GM19467 (cell line): Measurements from ENCODE around the gene TENM4.

Experiments
- ATAC-seq: cut with Tn5 transposase; IDR thresholded peaks from one replicate; pipeline ENCODE4 v1.9.1; 2021; ENCODE audit warnings: mild to moderate bottlenecking, moderate library complexity; ENCODE audit not compliant: unreplicated experiment

Gene TENM4

DNA sequence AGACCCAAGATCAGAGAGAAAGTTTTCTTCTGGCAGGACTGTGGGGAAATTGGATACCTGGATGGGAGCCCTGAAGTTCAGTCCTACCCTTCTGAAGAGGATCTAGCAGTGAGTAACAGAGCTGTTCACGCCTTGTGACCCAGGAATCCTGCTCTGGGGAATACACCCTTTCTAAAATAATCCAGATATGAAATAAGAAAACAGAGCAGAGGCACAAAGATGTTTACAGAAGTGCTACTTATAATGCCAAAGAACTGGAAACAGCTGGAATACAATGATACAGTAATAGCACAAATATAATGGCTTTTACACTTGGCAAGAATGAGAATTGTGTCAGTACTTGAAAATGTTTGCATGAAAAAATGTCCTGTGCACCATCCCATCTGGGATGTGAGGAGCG is 562.2 kb downstream of the TENM4 start:
- ATAC-seq, result no peak

DNA sequence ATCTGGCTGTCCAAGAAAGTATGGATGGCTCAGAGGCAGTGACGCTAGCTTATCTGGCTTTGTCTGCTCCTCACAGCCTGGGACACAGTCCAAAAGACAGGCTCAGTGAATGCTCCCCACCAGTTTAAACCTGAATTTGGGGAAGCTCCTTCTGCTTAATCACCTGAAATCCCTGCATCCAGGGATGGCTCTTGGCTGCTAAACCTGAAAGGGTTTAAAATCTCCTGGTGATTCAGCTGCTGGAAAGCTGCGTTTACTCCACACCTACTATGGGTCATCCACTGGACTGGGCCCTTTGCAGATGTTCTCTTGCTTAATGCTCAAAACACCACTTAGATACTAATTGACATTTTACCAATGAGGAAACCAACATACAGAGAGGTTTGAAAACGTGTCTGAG is 564.2 kb downstream of the TENM4 start:
- ATAC-seq, result no peak

DNA sequence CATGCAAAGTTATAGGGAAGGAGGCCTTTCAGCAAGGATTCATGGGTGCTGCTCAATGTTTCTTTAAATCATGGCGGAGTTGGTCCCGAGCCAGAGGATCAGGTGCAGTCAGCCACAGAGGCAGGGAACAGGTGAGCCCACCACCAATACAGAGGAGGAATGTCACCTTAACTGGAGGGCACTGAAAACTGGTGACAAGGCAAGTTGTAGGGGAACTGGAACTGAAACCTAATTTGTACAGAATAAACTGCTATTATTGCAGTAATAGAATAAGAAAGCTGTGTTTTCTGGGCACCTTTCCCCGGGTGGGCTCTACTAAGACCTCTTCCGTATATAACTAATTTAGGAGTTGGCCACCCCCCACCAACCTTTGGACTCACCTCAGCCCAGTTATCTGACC is 570.2 kb downstream of the TENM4 start:
- ATAC-seq, result no peak

DNA sequence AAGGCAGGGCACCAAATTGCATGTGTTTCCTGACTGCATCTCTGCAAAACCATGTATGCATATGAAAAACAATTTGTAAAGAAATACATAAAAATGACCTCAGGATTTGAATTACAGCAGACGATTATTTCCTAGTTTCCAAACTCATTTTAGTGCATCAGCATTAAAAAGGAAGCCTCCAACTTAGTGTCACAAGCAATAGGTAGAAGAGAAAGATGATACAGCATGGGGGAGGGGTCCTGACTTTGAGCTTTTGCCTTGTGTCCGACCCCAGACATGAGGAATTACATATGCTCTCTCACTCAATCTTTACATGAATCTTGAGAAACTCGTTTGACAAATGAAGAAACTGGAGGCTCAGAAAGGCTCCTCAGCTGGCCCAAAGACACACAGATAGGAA is 571.5 kb downstream of the TENM4 start:
- no peak for ATAC-seq

DNA sequence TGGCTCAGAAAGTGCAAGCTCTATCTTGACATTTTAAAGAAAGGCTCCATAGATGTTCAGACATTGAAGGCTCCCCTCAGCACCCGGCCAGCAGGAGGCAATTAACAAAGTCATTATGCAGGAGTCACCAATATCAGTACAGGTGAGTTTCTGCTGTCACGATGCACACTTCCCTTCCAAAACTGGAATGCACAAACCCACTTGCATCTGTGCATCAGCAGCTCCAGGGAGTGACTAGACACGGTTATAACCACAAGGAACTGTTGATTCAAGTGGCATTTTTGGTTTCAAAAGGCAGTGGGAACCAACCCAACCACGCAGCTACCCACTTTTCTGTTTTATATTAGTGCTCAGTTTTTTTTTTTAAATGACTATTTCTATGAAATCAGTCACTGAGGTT is 572.3 kb downstream of the TENM4 start:
- no peak for ATAC-seq

DNA sequence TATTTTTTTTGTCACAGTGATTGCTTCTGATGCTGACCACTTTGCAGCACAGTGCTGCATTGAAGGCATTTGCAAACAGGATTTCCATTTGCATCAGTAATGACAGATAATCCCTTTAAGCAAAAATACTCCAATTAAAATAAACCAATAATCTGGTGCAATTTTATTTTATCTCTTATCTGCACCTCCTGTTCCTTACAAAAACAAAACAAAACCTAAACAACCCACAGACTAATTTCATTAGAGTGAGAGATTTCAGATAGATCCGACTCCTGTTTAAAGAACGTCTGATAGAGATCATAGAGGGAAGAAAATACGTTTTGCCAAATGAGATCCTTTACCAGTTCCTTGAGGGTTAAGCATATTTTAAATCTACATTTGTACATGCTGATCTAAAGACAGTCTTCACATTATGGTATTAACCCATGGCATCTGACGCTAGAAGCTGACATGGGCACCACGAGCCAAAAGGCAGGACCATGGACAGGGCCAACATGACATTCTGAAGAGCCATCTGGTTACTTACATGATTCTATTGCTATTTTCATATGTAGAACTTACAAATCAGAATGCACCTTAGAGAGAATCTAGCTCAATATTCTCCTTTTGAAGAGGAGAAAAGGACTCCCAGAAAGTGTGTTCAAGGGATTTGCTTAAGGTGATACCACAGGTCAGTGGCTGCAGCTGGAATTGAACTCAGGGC is 580.0 kb downstream of the TENM4 start:
- no peak for ATAC-seq

DNA sequence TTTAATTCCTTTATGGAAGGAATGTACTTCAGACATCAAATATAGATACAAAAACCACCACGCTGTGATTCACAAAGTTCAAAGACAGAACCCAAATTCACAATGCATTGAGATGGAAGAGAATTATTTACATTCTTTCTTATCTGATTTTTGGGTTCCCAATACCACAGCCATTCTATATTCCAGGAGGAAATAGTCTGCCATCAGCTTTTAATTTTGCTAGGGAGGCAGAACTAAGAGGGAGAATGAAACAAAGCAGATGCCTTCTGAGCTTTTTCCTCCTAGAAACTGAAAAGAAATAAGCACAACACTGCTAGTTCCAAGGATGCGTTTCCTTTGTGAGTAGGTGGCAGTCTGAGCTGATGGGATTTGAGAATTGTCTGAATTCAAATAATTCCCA is 583.1 kb downstream of the TENM4 start:
- no peak for ATAC-seq

DNA sequence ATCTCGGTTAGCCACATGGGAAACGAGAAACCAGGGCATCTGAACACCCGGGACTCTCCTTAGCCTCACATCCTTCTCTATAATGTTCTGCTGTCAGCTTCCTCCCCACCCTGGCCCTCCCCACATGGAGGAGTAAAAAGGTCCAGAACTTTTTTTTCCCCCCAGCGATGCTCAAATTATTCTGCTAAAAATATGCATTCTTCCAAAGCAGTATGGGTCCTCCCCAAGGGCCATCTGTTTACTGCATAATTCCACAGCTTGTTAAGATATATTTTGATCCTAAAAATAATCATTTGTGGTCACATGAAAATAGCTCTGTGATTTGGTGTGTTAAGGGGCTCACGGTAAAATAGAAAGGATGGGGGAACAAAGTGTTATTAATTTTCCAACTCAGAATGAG is 584.6 kb downstream of the TENM4 start:
- ATAC-seq, result no peak

DNA sequence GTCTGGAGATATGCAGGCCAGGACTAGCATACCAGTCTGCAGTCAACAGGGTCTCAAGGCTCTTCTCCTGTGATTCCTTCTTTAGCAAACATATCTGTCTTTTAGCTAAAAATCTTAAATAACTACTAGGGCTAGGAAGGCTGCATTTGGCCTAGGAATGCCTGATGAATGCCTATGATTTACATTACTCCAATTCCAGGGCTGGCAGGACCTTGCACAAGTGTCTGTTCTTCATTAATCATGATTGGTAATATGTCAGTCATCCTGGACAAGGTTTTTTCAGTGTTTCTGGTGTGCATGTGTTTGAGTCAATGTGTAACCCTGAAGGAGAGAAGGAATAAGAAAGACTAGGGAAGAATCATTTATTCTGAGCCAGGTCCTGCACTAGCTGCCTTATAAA is 585.7 kb downstream of the TENM4 start:
- ATAC-seq, result no peak

DNA sequence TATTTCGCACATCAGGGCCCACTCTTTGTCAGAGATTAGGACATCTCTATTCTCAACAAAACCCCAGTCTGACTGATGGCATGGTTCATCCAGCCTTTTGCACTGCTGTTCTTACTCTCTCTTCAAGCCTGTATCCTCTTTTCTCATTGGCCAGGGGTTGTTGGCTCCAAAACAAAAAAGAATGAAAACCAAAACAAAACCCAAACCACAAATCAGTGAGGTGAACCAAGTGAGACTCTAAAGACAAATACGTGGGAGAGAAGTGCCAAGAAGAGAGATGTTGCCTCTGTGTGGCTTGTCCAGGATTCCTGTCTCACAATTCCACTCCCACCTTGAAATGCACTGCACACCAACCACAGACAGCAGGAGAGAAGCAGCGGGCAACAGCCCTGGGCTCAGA is 587.3 kb downstream of the TENM4 start:
- ATAC-seq, result no peak

DNA sequence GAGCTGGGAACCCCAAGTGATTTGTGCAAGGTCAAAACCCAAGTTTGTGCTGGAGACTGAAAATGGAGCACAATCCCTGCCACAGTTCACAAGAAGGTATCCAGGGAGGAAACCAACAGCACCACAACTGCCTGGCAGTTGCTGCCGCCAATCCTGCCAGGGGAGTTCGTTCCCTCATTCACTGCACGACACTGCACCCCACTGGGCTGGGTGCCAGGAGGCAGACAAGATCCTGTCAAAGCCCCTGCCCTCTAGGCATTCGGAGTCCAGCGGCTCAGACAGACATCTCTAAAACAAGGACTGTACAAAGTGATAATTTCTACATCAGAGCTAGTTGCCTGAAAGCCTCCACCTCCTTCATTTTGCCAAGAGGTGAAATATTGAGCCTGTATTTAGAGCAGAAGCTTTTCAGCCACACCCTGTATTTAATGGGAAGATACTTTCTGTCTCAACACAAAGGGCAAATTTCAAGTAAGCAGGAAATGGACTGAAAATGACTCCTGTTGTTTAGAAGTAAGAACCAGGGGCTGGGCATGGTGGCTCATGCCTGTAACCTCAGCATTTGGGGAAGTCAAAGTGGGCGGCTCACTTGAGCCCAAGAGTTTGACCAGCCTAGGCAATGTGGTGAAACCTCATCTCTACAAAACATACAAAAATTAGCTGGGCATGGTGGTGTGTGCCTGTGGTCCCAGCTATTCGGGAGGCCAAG is 588.8 kb downstream of the TENM4 start:
- ATAC-seq, result no peak

DNA sequence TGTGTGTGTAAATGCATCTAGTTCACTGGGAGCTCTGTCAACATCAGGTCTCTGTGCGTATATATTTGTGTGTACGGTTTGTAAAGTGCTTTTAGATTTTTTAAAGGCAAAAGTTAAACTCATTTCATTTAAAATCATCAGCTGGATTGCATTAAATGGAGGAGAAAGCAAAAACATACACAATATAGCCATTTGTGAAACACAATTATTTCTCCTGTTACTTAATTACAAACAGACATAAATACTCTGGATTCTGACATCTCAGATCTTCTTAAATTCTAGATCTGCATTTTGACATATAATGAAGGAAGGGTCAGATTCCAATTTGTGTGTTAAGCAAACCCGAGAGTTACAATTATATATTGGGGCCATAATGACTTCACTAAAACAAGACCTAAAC is 590.8 kb downstream of the TENM4 start:
- ATAC-seq, result no peak

DNA sequence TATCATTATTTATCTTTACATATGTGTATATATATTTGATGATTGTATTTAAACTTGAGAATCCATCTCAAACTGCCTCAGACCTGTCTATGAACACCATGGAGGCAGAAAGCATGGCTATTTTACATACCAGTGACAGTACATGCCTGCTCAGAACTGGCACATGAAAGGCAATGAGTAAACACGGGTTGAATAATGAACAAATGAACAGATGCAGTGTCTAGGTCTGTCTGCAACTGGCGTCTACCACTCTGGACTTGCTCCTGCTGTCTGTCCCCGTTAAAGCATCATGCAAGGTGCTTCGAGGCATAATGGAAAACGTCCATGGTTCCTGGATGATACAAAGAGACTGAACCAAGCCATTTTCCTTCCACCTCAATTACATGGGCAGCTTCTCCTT is 594.6 kb downstream of the TENM4 start:
- no peak for ATAC-seq

DNA sequence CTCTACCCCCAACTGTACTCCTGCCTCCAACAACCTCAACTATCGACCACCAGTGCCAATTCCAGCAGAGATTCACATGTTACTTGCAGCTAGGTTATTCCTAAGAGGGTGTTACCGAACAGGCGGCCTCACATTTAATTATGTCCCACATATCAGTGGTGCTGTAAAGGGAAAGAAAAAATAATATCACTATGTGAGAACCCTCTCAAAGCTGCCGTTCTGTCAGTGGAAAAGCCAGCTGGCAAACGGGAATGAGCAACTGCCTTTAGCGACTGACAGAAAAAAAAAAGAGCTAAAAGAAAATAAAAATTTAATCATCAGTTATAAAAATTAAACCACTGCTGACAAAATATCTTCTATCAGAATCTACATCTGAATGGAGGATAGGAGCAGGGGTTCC is 595.3 kb downstream of the TENM4 start:
- ATAC-seq, result no peak

DNA sequence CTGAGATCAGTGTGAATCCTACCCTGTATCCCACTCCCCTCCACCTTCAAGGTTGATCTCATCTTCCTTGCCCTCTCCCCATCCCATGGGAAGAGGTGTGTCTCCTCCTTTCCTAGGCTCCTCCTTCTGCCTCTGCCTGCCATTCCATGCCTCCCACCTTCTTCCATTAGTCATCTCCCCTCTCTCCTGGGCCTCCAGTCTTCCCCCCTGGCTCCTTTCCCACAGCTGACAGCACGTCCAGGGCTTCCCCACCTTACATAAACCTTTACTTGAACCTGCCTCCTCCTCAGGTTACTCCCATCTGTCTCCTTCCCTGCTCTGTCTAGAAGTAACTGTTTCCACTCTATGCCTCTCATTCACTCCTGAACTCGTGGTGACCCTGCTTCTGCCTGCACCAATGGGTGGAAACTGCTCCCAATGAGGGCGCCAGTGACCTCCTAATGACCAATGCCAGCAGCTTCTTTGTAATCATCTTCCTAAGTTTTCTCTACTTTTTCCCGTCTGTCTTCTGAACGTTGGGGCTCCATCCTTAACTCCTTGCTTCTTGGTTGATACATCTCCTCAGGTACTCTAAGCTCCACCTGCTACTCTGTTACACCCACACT is 599.3 kb downstream of the TENM4 start:
- no peak for ATAC-seq

DNA sequence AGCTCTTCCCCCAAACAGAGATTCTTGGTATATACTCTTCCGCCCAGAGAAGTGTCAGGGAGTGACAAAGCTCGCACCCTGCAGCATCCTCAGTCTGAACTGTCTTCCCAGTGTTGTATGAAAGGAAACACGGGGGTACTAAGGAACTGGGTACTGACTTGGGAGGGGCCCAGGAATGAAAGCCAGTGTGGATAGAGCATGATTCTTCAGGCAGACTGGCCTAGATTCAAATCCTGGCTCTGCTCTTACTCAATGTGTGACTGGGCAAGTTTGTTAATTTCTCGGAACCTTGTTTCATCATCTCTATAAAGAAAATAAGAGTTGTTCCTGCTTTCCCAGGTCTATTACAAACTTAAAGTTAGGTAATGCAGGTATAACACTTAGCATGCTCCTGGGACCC is 600.2 kb downstream of the TENM4 start:
- ATAC-seq, result no peak

DNA sequence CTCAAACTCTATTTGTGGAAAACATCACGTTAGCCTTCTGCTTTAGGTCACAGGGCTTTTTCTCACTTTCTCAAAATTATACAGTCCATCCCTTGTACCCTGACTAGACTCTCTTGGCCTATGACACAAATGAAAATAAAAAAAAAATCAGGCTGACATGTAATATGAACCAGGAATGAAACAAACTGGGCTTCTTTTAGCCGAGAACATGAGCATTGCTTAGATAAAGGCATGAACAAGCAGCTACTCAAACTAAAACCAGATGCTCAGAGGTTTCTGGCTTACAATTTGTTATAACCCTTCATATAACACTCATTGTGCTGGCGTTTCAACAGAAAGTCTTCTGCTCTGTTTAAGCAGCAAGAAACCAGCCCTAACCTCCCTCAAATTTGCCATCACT is 600.6 kb downstream of the TENM4 start:
- no peak for ATAC-seq

DNA sequence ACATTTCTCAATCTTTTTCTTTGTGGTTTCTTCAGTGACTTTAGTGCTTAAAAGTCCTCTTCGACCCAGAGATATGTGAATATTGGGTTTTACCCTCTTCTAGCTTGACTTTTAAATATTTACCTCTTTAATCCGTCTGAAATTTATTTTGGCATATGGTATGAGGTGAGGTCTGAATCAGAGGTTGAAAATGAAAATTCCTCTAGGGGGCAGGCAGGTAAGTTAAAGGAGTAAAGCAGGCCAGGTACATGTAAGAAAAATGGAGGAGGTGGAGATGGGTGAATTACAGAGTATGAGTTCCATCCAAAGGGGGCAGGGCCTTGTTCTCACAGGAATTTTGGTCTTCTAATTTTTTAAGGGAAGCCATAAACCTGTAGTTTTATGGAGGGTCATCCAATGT is 602.4 kb downstream of the TENM4 start:
- ATAC-seq, result no peak

DNA sequence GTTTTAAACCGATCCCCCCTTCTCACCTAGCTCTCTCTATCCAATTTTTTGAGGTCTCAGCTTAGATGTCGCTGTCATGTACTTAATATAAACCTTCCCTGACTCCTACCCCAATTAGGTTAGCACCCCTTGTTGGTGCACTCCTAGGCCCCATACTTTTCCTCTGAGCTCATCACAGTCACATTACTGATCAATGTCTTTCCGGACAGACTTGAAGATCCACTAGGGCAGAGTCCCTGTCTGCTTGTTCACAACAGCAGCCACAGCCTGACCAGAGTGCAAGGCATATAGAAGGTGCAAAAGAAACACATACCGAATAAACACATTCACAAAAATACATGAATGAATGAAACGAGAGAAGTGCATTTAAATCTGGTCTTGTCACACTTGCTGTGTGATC is 605.2 kb downstream of the TENM4 start:
- no peak for ATAC-seq

DNA sequence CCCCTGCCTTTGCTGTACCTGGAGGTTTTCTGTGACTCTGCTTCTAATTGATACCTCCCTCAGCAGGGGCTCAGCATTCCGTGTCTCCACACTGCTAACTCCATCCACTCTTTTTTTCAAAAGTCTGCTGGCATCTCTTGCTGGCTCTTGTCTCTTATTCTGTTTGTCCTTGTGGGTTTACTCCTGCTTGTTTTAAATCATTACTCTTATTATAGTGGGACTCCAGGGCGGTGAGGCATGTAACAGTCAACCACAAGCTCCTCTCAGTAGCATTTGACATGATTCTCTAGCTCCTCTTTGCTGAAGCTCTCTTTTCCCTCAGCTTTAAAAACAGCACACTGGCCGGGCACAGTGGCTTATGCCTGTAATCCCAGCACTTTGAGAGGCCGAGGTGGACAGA is 605.9 kb downstream of the TENM4 start:
- no peak for ATAC-seq

DNA sequence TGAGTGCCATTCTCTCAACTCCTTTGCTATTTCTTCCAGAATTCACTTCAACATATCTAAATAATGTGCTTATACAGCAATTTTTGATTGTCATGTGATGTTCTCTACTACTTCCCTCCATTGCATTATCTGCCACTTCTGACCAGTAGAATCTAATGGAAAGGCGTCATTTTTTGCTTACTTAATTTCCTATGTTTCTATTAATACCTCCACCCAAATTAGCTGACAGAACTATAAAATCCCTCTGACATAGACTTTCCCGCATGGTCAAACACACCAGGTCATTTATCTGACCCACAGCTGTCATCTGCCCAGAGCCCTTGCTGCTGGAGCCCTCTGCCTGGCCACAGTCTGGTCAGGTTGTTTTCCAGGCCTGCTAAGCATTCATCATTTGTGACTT is 607.6 kb downstream of the TENM4 start:
- ATAC-seq, result no peak

DNA sequence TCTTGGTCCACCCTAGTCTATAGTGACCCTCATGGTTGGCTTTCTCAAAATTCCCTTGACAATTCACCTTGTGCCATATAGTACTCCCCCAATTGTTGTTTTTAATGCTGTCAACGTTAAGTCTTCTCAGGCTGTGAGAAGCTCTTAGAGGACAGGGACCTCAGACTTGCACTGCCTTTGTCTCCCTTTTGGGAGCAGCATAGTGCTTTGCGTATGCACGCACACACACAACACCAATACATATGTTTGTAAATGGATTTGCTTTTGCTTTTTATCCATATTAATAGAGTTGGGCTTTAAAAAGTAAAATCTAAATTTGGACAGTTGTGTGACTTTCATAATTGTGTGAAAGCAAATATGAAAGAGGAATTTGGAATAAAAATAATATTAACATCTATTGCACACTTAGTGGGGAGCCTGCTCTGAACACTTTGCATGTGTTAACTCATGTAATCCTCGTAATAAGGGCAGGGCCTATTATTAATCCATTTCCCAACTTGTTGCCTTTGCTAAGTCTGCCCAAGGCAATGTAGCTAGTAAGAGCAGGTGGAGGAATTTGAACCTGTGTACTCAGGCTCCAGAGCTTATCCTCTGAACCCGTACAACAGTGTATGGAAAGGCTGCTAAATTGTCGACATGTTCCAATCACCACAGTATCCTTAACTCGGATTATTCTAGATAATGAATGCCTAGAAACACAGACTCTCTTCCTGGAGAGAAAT is 608.4 kb downstream of the TENM4 start:
- ATAC-seq, result no peak
